Heart right ventricle (tissue), 16 donors: ENCODE results near the gene MORC4. TPM values are rescaled to one million over a fixed set of nuclear protein-coding genes. Genes with fewer than 3 reads are reported as not detected.
A peak's percentile ranks its signal among the peaks of the same experiment; 100 is the strongest.

Experiments used
- ATAC-seq, 8 donors: fragments of 200-7000 bp; cut with Tn5 transposase; one replicate each; pipeline ENCODE4 v1.9.1; 2020; ENCODE audit warnings: mild to moderate bottlenecking in 8 of 8, moderate library complexity in 8 of 8, moderate number of reproducible peaks in 1 of 8
- DNase-seq, 2 donors: peaks; one replicate each; pipeline ENCODE4 v3.0.0-alpha.2; 2020
- H3K27ac ChIP-seq, 10 donors: fragments of 200-600 bp; sonication (generic) in 2 of 10; one replicate each; pipeline versions ENCODE4 v1.5.0 to v1.8.0; 2020 to 2022; ENCODE audit warnings: mild to moderate bottlenecking in 3 of 10
- H3K27me3 ChIP-seq, 7 donors: fragments of 200-600 bp; one replicate each; pipeline ENCODE4 v1.8.0; 2021 to 2022; ENCODE audit warnings: mild to moderate bottlenecking in 2 of 7
- H3K36me3 ChIP-seq, 9 donors: fragments of 200-600 bp; sonication (generic) in 1 of 9; one replicate each; pipeline versions ENCODE4 v1.5.0 to v1.8.0; 2020 to 2022; ENCODE audit warnings: mild to moderate bottlenecking in 2 of 9
- H3K4me1 ChIP-seq, 9 donors: fragments of 200-600 bp; sonication (generic) in 1 of 9; one replicate each; pipeline versions ENCODE4 v1.5.0 to v1.8.0; 2020 to 2022; ENCODE audit warnings: mild to moderate bottlenecking in 4 of 9
- H3K4me3 ChIP-seq, 10 donors: fragments of 200-600 bp; sonication (generic) in 2 of 10; one replicate each; pipeline versions ENCODE4 v1.5.0 to v1.8.0; 2020 to 2022; ENCODE audit warnings: mild to moderate bottlenecking in 7 of 10, moderate library complexity in 2 of 10
- H3K9me3 ChIP-seq, 11 donors: fragments of 200-600 bp in 10 of 11; sonication (generic) in 2 of 11; one replicate each; pipeline versions ENCODE4 v1.5.0 to v1.8.0; 2013 to 2022; ENCODE audit warnings: mild to moderate bottlenecking in 2 of 11, control low read depth in 1 of 11, moderate library complexity in 1 of 11
- CTCF ChIP-seq, 9 donors: fragments of 200-600 bp; sonication (generic) in 2 of 9; IDR thresholded peaks; one replicate each; pipeline versions ENCODE4 v1.5.0 to v1.8.0; 2021 to 2022; ENCODE audit warnings: antibody characterized with exemption in 9 of 9, mild to moderate bottlenecking in 5 of 9, moderate library complexity in 1 of 9
- WGBS, 2 donors: extraction: QIAGEN DNeasy Blood & Tissue Kit; methylation state at CpG; one replicate each; pipeline ENCODE4 v1.1.7; 2013; ENCODE audit warnings: inconsistent platforms in 1 of 2; 5-methylcytosine and 5-hydroxymethylcytosine counted together
- intact Hi-C, 10 donors: fragments of 100-400 bp; cut with DNase I; formaldehyde crosslinking; loops; one replicate each; pipeline versions ENCODE4 v1.11.1 to v1.14.2; 2022
- polyA plus RNA-seq, 2 donors: library from polyadenylated mRNA; stranded (reverse); fragments of 200-250 nt; gene quantifications; one replicate each; pipeline ENCODE4 v1.2.3, GENCODE V29; 2013
- total RNA-seq, 10 donors: library from RNA; stranded (reverse); fragmentation: NEBNext Ultra II Directional in 3 of 10; extraction: Animal tissue kit (Norgen Biotek cat#: 25700) in 3 of 10; gene quantifications; one replicate each; pipeline versions ENCODE4 v1.2.1 to v1.2.4, GENCODE V29; 2021 to 2023
- donor health status: Arrhythmogenic right ventricular cardiomyopathy.
- donor health status: ischemic (EF 13 %, LVEDD 7.1; RV severe dilation, severe dysfunction).
- donor health status: healthy with polysubstance abuse.
- donor health status: DM: no; HTN: yes; CAD: no.
- donor health status: DM: no; HTN: no; CAD: no.
- donor health status: ischemic (EF 25% LVEDD 6.9; RV normal size, moderate dysfunction).
- donor health status: ischemic (EF 25% LVEDD 5.7; RV mildly dilated, moderate dysfunction).
- donor health status: healthy.
- donor health status: DM: yes; HTN: yes; CAD: no.
- donor health status: Ischemic cardiomyopathy.
- donor health status: ischemic (EF 35%, LVEDD 5.7; RV mildly dilated, moderate dysfunction).
- donor health status: nonischemic (EF 11% LVEDD 7.7; RV severe dilation, severe dysfunction).
- donor health status: DM: yes; HTN: yes; CAD: no.
- donor health status: PGD.
- donor health status: ischemic (EF 29% LVEDD 5.4; RV normal size, mild dysfunction).
- donor health status: nonischemic (EF 23%, LVEDD 6.1; RV moderate dilation, normal function).

The MORC4 gene
- total and polyA plus RNA-seq, 12 donors = 2.2 to 3.5 (median 2.7) TPM

GRCh38 chrX:106905064-106905708 lies 94.8 kb downstream of the MORC4 start:
- no peak overlapping the region for H3K4me3 ChIP-seq
- TF ChIP-seq CTCF (IDR thresholded peaks at IDR 0.05) = no peak
- no peak for DNase-seq
- WGBS, 2 donors = 70 to 80% methylated on average over 5 of the region's 5 CpGs
- no peaks in the 10 kb centered on the region for H3K36me3 ChIP-seq
- no peak overlapping the region for H3K27ac ChIP-seq
- no peaks in the 10 kb centered on the region for H3K4me1 ChIP-seq
- H3K9me3 ChIP-seq = no peaks in the 10 kb centered on the region
- peak in 3 of 8 donors; percentile 27 to 65 (median 60) for ATAC-seq
- H3K27me3 ChIP-seq = peaks cover 0 to 13% (median 0%) of the 10 kb centered on the region in 7 donors
- intact Hi-C loops = no loop called here

GRCh38 chrX:106903856-106904528 lies 96.0 kb downstream of the MORC4 start:
- H3K9me3 ChIP-seq = no peaks in the 10 kb centered on the region
- no peak for DNase-seq
- H3K27ac ChIP-seq = no peak overlapping the region
- 69 to 83% methylated on average over 5 of the region's 5 CpGs for WGBS, 2 donors
- H3K4me3 ChIP-seq = no peak overlapping the region
- H3K4me1 ChIP-seq = no peaks in the 10 kb centered on the region
- TF ChIP-seq CTCF (IDR thresholded peaks at IDR 0.05) = no peak
- H3K36me3 ChIP-seq = no peaks in the 10 kb centered on the region
- H3K27me3 ChIP-seq = peaks cover 0 to 15% (median 0%) of the 10 kb centered on the region in 7 donors
- peak in 1 of 8 donors; percentile 61 for ATAC-seq
- intact Hi-C loops = loop anchor here in 2 of 10 donors (5.0 kb wide), 2 partner anchors 38 to 48 kb away; no protein-coding TSS in a partner anchor

GRCh38 chrX:106903291-106903824 lies 96.7 kb downstream of the MORC4 start, which contains the start of gene RIPPLY1:
Gene RIPPLY1, minus strand, starts transcription at chrX:106903341. Its CDS starts 54 bp downstream, at chrX:106903287.
- peaks cover 0 to 15% (median 0%) of the 10 kb centered on the region in 7 donors for H3K27me3 ChIP-seq
- intact Hi-C loops = loop anchor here in 2 of 10 donors (5.0 kb wide), 2 partner anchors 39 to 49 kb away; no protein-coding TSS in a partner anchor
- WGBS, 2 donors = 58 to 88% methylated on average over 1 of the region's 1 CpG
- ATAC-seq (no peak), DNase-seq (no peak)
- no peak within 1 kb of the TSS for H3K27ac ChIP-seq
- no peak within 1 kb of the TSS for H3K4me3 ChIP-seq
- H3K9me3 ChIP-seq = no peaks in the 10 kb centered on the region
- H3K4me1 ChIP-seq = no peaks in the 10 kb centered on the region
- TF ChIP-seq CTCF (IDR thresholded peaks at IDR 0.05) = no peak
- no peaks in the 10 kb centered on the region for H3K36me3 ChIP-seq

- intact Hi-C loops = loop anchor here in 2 of 10 donors (5.0 kb wide), 2 partner anchors 40 to 50 kb away; no protein-coding TSS in a partner anchor
- Histone ChIP-seq H3K9me3 (no peaks in the 10 kb centered on the region), H3K27ac (no peak overlapping the region), H3K4me3 (no peak overlapping the region), H3K36me3 (no peaks in the 10 kb centered on the region), H3K4me1 (no peaks in the 10 kb centered on the region), H3K27me3 (peaks cover 0 to 15% (median 0%) of the 10 kb centered on the region in 7 donors)
- ATAC-seq (no peak), DNase-seq (no peak)
- 88 to 89% methylated on average over 2 of the region's 2 CpGs for WGBS, 2 donors
- no peak for TF ChIP-seq CTCF (IDR thresholded peaks at IDR 0.05)
These were observed 97.3 kb downstream of the MORC4 start for GRCh38 chrX:106902684-106903083.
